HL-60 (cell line): ENCODE data around the gene MPRIP.
"Not testable (repeated sequence)": the region's sequence is repeated elsewhere in the genome, so short reads cannot be mapped to it uniquely, and the experiment has no call there.

Experiments used
- CTCF ChIP-seq: IDR thresholded peaks from one replicate; pipeline ENCODE4 v1.5.1; 2011; ENCODE audit warnings: low read length, control low read depth, inconsistent platforms; ENCODE audit not compliant: insufficient read depth
- GABPA ChIP-seq: IDR thresholded peaks from 2 replicates; pipeline ENCODE4 v1.6.1; 2012; ENCODE audit warnings: low read depth
- POLR2AphosphoS5 ChIP-seq: IDR thresholded peaks from 2 replicates; pipeline ENCODE4 v1.6.1; 2012; ENCODE audit warnings: low read depth
- REST ChIP-seq: IDR thresholded peaks from 2 replicates; pipeline ENCODE4 v1.6.1; 2012; ENCODE audit warnings: low read depth; ENCODE audit not compliant: insufficient replicate concordance
- SPI1 ChIP-seq: IDR thresholded peaks from 2 replicates; pipeline ENCODE4 v1.6.1; 2012; ENCODE audit warnings: low read depth, mild to moderate bottlenecking, borderline replicate concordance

- TF ChIP-seq CTCF, REST, POLR2AphosphoS5, GABPA, SPI1: not testable (repeated sequence)
Measured at GRCh38 chr17:17002731-17003715, 39.2 kb upstream of the MPRIP start.
